Measurements from ENCODE around the gene UPK1B.

GRCh38 chr3:119205209-119205608 is 31.8 kb downstream of the UPK1B start:
- TF ChIP-seq EP300 (IDR thresholded peaks at IDR 0.05; ENCODE audit: borderline replicate concordance), result no peak
- TF ChIP-seq, protein P1, sequence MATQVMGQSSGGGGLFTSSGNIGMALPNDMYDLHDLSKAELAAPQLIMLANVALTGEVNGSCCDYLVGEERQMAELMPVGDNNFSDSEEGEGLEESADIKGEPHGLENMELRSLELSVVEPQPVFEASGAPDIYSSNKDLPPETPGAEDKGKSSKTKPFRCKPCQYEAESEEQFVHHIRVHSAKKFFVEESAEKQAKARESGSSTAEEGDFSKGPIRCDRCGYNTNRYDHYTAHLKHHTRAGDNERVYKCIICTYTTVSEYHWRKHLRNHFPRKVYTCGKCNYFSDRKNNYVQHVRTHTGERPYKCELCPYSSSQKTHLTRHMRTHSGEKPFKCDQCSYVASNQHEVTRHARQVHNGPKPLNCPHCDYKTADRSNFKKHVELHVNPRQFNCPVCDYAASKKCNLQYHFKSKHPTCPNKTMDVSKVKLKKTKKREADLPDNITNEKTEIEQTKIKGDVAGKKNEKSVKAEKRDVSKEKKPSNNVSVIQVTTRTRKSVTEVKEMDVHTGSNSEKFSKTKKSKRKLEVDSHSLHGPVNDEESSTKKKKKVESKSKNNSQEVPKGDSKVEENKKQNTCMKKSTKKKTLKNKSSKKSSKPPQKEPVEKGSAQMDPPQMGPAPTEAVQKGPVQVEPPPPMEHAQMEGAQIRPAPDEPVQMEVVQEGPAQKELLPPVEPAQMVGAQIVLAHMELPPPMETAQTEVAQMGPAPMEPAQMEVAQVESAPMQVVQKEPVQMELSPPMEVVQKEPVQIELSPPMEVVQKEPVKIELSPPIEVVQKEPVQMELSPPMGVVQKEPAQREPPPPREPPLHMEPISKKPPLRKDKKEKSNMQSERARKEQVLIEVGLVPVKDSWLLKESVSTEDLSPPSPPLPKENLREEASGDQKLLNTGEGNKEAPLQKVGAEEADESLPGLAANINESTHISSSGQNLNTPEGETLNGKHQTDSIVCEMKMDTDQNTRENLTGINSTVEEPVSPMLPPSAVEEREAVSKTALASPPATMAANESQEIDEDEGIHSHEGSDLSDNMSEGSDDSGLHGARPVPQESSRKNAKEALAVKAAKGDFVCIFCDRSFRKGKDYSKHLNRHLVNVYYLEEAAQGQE (IDR thresholded peaks at IDR 0.05; ENCODE audit: low read depth), result no peak
- TF ChIP-seq CEBPB (IDR thresholded peaks at IDR 0.05), result no peak
- no peak for TF ChIP-seq CREB1 (IDR thresholded peaks at IDR 0.05; ENCODE audit: low read depth)
- no peak for TF ChIP-seq MAX (IDR thresholded peaks at IDR 0.05)
- TF ChIP-seq TAF1 (IDR thresholded peaks at IDR 0.05; ENCODE audit: low read depth), result no peak
- no peak for TF ChIP-seq RAD21 (IDR thresholded peaks at IDR 0.05; ENCODE audit: low read depth)

Data from Ishikawa (cell line).